Ovary (tissue), 3 donors: ENCODE results near the gene DNAI1.

Source experiments
- POLR2A ChIP-seq: fragments of 450-650 bp; IDR thresholded peaks from one replicate; pipeline ENCODE4 v1.6.1; 2017; ENCODE audit warnings: antibody characterized with exemption, mild to moderate bottlenecking, moderate library complexity
- TF ChIP-seq, protein P1 (sequence below), 3 donors: fragments of 450-650 bp in 2 of 3; fragments of 200-600 bp in 1 of 3; IDR thresholded peaks; one replicate each; pipeline versions ENCODE4 v1.5.1 to v1.8.0; 2016 to 2022; ENCODE audit warnings: antibody characterized with exemption in 3 of 3, mild to moderate bottlenecking in 1 of 3
- donor health status: DM: no; HTN: no; CAD: no.

DNA sequence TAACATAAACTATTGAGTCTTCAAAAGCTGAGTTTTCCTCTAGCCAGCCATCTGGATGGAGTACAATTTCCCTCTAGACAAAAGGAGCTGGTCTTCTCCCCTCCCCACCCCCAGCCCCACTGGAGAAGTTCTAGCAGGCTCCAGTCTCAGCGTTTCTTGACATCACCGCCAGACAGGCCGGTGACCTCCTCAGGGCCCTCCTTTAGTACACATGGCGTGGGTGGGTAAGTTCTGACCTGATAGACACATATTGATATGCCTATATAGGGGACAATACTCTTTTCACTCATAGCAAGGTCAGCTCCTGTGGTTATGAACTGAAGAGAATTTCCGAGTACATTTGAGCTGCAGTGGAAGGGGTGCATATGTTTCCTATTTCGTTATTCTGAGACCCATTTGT lies 27.2 kb downstream of the DNAI1 start:
- no peak for TF ChIP-seq POLR2A
- TF ChIP-seq, protein P1, sequence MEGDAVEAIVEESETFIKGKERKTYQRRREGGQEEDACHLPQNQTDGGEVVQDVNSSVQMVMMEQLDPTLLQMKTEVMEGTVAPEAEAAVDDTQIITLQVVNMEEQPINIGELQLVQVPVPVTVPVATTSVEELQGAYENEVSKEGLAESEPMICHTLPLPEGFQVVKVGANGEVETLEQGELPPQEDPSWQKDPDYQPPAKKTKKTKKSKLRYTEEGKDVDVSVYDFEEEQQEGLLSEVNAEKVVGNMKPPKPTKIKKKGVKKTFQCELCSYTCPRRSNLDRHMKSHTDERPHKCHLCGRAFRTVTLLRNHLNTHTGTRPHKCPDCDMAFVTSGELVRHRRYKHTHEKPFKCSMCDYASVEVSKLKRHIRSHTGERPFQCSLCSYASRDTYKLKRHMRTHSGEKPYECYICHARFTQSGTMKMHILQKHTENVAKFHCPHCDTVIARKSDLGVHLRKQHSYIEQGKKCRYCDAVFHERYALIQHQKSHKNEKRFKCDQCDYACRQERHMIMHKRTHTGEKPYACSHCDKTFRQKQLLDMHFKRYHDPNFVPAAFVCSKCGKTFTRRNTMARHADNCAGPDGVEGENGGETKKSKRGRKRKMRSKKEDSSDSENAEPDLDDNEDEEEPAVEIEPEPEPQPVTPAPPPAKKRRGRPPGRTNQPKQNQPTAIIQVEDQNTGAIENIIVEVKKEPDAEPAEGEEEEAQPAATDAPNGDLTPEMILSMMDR (IDR thresholded peaks at IDR 0.05), result no peak
